CD4-positive, alpha-beta T cell treated with Interleukin-6 for 4 hours (primary cell): ENCODE results near the gene CIBAR2.
"Not testable (repeated sequence)": the region's sequence is repeated elsewhere in the genome, so short reads cannot be mapped to it uniquely, and the experiment has no call there.

Source experiments
- DNase-seq: peaks from one replicate; pipeline ENCODE4 v3.0.0-alpha.2; 2020; ENCODE audit warnings: mixed read lengths

Gene CIBAR2

DNA sequence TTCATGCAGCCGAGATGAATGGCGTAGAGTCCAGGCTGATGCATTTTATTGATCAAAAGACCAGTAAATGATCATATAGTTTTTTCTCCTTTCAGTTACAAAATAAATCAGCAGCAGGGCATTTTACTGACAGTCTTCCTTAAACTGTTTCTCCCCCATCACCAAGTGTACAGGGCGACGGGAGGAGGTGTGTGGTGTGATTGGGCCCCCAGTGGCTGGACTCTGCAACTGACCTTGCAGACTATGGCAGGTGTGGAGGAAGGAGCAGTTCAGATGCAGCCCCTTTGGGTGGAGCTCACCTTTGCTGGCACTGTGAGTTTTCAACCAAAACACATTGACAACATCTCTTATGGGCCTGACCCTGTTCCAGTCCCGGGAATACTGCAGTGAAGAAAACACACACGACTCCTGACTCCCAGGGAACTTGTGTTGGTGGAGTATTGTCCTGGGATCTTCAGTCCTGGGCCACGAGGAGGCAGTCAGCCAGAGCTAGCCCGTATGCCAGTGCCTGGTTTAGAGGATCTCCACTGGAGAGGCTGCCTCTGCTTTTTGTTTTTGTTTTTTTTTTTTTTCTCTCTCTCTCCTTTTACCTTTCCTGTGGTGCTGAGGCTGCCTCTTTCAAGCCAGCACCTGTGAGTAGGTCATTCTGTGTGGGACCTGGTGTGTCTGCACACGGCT lies 54.9 kb downstream of the CIBAR2 start:
- DNase-seq = no peak

DNA sequence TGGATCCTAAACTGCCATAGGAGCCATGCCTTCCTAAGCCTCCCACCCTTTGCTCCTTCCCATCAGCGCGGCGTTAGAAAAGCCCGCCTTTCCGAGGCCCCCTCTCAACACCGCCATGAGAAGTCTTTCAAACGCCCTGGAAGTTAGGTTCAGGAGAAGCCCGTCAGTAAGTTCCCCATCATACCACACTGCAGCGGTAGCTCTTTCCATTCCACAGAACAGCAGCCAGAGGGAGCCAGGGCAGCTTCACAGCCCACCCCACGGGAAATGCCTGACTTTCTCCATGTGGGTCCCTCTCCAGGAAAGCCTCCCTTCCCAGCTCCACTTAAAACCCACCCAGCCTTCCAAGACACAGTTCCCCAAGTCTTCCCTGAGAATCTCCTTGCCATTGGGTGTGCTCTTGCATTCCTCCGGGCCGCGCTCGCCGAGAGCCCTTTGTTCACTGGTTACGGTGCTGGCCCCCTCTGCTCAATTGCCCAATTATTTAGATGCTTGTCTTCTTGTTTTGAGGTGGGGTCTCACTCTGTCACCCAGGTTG lies 56.0 kb downstream of the CIBAR2 start:
- DNase-seq = no peak

DNA sequence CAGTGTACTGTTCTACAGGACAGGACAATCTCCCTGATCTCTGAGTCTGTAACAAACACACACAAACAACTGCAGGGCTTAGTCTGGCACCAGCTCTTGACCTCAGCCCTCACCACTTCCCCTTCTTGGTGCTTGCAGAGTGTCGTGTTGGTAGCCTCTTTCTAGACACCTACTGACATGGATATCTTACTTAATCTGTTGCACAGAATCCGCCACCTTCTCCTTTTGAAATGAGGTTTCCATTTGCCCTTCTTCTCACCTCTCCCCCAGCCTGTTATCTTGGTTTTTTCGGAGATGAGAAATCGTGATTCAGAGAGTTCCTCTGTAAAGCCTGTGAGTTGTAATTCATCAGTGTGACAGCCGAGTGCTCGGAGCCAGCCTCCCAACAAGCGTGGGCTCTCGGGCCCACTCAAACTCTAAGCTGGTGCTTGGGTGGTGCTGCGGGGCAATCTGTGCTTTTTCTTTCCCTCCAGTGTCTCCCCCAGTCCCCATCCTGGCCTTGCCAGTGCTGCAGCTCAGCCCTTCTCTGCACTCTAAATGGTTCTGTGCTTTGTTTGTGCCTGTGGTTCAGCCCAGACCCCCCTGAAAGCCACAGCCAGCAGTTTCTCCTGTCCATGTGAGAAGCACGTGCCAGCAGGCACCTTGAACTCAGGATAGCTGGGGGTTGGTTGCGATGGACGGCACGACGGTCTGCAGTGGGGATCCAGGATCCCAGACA lies 56.6 kb downstream of the CIBAR2 start:
- DNase-seq = peak; percentile 67

DNA sequence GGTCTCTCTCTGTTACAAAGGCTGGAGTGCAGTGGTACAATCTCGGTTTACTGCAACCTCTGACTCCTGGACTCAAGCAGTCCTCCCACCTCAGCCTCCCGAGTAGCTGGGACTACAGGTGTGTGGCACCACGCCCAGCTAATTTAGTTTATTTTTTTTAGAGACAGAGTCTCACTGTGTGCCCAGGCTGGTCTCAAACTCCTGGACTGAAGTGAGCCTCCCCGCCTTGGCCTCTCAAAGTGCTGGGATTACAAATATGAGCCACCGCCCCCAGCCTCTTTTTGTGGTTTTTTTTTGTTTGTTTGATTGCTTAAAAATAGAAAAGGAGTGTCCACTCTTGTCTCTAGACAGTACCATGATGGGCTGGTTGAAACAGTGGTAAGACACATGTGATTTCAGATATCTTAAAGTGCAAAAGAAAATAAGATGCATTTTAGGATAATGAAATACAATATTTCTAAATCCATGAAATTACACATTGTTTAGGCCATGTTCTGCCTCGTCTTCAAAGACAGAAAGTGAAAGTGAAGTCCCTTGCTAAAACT lies 57.3 kb downstream of the CIBAR2 start:
- DNase-seq = no peak

DNA sequence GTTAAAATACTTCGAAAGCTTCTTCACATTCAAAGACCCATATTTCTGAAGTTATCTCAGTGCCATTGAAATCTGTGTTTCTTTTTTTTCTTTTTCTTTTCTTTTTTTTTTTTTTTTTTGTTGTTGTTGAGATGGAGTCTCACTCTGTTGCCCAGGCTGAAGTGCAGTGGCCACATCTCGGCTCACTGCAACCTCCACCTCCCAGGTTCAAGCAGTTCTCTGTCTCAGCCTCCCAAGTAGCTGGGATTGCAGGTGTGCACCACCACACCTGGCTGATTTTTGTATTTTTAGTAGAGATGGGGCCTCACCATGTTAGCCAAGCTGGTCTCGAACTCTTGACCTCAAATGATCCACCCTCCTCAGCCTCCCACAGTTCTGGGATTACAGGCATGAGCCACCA lies 58.0 kb downstream of the CIBAR2 start:
- not testable (repeated sequence) for DNase-seq

DNA sequence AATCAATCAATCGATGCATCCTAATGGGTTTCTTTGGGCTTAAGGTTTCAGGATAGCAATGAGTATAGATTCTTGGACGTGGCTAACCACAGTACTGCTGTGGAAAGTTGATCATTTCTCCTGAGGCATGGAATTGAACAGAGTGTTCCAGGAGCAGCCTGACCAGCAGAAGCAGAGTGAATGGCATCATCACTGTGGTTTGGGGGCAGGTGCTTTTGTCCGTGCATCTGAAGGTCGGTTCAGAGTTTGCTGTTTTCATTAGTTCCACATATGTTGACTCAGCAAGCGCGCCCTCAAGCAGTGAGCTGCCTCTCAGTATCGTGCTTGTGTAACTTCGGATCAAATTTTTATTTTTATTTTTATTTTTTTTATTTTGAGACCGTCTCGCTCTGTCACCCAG lies 59.7 kb downstream of the CIBAR2 start:
- no peak for DNase-seq

DNA sequence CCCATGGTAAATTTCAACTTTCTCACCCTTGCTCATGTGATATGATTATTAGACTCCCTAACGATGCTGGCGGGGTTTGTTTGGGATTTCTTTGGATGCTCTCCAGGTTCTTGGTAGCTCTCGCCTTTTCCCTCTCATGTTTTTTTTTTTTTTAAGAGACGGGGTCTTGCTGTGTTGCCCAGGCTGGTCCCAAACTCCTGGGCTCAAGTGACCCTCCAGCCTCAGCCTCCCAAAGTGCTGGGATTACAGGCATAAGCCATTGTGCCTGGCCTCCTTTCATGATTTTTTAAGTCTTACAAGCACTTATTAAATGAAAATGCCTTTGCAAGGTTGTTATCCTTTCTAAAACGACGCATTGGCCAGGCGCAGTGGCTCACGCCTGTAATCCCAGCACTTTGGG lies 60.6 kb downstream of the CIBAR2 start:
- DNase-seq = no peak

DNA sequence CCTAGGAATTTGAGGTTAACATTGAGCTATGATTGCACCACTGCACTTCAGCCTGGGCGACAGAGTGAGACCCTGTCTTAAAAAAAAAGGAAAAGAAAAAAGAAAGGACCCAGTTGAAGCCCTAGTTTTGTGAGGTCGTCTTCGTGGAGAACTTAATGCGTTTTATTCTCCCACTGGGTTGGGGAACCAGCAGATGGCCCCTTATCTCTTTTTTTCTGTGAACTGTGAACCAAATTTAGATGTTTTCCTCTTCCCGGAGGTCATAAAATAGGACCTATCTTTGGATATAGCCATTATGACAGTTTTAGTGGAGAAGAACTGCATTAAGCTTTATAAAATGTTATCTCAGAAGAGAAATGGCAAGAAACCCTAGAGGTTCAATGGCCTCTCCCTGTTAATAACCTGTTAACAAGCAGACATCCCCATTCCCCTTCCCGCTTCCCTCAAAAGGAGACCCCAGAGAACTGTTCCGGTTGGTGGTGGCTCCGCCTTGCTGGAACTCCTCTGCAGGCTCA lies 61.1 kb downstream of the CIBAR2 start:
- DNase-seq = no peak

DNA sequence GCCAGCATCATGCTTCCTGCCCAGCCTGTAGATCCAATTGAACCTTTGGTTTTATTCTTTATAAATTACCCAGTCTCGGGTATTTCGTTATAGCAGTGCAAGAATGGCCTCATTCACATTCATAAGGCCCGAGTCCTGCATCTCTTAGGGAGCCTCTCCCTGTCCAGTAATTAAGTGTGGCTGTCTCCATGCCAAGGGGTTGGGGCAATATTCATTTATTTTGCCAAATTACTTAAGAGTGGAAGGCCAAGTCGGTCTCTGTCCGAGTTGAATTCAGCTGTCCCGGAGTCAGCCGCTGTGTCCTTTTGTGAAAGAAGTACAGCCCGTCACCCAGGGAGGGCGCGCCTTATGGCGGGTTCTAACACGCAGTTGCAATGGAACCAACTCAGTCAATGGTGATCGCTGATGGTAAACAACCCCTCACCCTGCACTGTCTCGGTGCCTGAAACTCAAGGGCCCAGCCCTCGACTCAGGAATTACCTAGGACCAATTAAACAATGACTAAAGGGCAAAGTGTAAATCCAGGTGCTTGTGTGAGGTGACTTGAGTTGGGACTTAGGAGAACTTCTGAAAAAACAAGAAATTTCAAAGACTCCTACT lies 62.5 kb downstream of the CIBAR2 start:
- DNase-seq = no peak

DNA sequence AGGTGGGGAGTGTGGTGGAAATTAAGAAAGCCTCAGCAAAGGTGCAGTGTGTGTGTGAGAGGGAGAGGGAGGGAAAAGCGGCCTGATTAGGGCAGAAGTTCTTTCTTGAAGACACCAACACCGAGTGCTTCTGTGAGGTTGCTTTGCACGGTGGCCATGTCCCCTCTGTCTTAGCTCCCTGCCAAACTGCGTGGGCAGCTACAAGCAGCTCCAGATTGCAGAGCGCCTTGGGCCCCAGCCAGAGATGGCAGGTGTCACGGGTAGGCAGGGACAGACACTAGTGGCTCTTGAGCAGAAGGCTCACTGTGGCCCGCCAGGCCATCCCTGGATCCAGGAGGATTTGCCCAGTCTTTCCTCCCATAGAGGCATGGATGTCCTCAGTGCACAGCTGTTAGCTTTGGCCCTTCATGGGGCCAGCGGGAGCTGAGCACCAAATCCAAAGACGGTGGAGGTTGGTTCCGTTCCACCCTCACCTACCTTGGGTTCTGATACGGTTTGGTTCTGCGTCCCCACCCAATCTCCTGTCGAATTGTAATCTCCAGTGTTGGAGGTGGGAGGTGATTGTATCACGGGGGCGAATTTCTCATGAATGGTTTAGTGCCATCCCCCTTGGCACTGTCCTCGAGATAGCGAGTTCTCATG lies 63.2 kb downstream of the CIBAR2 start:
- no peak for DNase-seq
